Activated CD4-positive, alpha-beta T cell treated with anti-CD3 and anti-CD28 coated beads, Interleukin-2, amount 50 U/mL, for 1 hour (primary cell): ENCODE measurements around the gene VAPB.
"Not testable (repeated sequence)": the region's sequence is repeated elsewhere in the genome, so short reads cannot be mapped to it uniquely, and the experiment has no call there.

Source experiments
- DNase-seq: peaks from one replicate; pipeline ENCODE4 v3.0.0-alpha.2; 2020

VAPB gene

DNA sequence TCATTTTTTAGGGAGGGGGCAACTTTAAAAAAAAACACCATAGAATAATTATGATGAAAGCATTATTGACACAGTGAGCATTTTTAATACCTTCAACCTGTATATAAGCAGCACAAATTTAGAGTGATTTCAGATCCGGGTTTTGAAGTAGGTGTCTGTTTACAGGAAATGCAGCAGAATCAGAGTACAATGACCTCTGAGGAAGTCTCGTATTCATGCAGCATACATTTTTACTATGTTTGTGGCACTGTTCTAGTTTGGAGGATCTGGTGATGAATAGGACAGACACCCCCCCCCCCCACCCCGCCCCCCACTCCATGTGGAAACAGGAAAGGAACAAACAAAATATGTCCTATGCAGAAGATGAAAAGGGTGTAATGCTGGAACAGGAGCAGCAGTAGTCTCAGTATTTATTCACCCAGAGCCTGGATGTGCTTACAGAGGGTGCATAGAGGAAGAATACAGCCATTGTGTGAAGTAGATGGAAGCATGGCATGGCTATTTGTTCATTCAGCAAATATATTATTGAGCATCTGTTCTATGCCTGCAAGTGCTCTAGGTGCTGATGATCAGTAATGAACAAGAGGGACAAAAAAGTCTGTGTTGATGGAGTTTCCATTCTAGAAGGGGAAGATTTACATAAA lies 19.7 kb downstream of the VAPB start:
- no peak for DNase-seq

DNA sequence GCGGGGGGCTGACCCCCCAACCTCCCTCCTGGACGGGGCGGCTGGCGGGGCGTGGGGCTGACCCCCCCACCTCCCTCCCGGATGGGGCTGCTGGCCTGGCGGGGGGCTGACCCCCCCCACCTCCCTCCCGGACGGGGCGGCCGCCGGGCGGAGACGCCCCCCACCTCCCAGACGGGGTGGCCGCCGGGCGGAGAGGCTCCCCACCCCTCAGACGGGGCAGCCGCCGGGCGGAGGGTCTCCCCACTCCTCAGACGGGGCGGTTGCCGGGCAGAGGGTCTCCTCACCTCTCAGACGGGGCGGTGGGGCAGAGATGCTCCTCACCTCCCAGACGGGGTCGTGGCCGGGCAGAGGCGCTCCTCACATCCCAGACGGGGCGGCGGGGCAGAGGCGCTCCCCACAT lies 25.2 kb downstream of the VAPB start:
- DNase-seq: not testable (repeated sequence)

DNA sequence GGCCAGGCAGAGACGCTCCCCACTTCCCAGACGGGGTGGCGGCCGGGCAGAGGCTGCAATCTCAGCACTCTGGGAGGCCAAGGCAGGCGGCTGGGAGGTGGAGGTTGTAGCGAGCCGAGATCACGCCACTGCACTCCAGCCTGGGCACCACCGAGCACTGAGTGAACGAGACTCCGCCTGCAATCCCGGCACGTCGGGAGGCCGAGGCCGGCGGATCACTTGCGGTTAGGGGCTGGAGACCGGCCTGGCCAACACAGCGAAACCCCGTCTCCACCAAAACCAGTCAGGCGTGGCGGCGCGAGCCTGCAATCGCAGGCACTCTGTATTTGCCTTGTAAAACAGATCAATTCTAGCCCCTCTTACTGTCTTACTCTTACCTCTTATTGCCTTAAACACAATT lies 25.8 kb downstream of the VAPB start:
- DNase-seq: not testable (repeated sequence)

DNA sequence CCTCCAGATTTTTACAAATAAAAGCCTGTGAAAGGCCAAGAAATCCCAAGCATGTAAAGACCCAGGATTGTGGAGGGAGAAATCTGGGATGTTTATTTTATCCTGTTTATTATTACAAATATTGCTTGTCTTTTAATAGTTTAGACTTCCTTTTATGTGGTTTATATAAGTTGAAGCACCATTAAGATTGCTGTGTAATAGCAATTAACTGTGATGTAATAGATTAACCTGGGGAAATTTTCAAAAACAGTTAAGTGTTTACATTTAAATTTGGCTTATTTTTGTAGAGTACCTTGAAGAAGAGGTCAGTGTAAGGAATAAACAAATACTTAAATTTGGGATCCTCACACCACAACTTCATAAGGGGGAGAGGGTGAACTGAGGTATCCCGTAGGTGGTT lies 27.0 kb downstream of the VAPB start:
- no peak for DNase-seq

DNA sequence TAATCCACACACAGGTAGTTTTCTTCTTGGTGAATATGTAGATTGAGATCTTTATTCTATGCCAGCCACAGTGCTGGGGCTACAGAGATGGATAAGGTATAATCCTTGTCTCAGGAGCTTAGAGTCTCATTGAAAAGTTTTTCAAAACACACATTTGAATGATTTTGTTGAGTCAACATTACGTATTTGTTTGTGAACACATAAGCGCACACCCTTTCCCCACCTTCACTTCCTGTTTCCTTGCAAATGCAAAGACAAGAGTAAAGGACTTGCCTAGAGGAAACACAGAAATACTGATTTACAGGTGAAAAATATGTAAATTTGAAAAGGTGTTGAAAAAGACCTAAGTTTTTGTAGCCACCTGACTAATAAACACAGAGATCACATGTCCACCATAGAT lies 27.8 kb downstream of the VAPB start:
- no peak for DNase-seq

GRCh38 chr20:58417438-58417837 lies 28.4 kb downstream of the VAPB start:
- no peak for DNase-seq

DNA sequence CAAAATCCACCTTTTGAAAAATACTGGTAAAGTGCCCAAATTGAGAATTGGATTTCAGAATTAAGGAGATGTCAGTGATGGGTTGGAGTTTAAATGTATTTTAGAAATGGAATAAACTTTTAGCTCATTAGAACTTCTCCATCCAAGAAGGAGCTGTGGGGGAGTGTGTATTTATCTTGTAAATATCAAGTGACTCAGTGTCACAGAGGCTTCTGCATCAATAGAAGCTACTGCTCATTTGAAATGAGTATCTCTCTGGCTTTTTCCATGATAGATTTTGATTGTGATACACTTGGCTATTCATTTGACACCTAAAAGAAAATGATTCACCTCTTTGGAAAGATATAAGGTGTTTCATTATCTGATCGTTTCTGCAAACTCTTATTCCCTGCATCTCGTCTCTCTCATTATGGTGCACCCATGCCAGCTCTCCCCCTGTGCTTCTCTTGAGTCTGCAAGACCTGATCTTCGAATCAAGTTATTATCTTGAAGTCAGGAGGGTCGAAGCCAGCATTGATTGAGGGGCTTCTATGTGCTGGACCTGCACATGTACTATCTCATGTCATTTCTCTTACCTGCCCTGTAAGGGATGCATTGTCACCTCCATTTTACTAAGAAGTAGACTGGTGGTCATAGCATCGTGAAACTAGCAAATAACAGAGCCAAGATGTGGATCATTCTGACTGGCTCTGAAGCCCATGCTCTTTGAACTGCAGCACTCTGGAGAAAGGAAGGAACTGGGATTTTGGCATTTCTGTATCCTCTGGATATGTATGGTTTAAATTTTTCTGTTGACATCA lies 30.1 kb downstream of the VAPB start:
- DNase-seq: no peak

- DNase-seq: no peak
Observed at GRCh38 chr20:58420798-58421496, 31.9 kb downstream of the VAPB start.

DNA sequence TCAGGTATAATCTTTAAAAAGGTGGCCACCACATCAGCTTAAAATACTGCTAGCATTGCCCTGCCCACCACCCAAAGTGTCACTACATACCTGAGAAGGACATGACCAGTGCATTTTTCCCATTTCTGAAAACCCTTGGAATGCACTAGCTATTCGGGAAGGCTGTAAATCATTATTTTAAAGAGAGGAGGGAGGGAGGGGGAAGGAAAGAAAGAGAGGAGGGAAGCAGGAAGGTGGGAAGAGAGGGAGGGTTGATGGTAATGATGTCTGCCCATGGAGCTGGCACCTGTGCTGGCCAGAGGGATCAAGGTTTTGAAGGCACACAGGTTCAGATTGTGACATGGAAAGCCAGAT lies 32.4 kb downstream of the VAPB start:
- DNase-seq: no peak

- DNase-seq: no peak
Observed at GRCh38 chr20:58424218-58424969, 35.4 kb downstream of the VAPB start.

GRCh38 chr20:58427571-58427970 lies 38.5 kb downstream of the VAPB start:
- DNase-seq: not testable (repeated sequence)

DNA sequence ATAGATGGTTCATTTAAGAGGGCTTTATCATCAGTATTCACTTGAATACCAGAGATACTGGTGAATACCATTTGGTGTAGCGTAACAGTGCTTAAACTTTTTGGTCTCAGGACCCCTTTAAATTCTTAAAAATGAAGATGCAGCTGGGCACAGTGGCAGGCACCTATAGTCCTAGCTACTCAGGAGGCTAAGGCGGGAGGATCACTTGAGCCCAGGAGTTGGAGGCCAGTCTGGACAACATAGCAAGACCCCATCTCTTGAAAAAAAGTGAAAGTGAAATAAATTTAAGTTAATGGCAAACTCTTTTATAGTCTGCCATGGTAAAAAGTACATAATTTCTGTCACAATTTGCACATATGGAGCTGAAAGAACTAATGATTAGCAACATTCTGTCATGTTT lies 39.3 kb downstream of the VAPB start:
- DNase-seq: no peak

GRCh38 chr20:58429303-58429702 lies 40.3 kb downstream of the VAPB start:
- DNase-seq: no peak

DNA sequence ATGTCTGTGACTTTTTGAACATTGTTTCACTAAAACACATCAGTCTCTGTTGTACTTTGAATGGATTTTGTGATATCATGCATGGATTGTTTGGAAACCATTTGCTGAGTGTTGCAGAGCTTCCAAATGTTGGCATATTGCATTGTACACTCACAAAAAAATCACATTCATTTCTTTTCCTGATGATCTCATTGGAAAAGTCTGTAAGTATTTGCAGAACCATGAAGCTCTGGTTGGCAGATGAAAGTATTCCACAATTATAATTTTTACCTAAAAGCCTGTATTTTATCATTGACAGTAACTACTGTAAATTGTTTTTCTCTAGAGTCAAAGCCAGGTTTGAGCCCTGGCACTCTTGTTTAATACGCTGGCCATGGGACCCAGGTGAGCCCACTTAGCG lies 42.1 kb downstream of the VAPB start:
- no peak for DNase-seq

DNA sequence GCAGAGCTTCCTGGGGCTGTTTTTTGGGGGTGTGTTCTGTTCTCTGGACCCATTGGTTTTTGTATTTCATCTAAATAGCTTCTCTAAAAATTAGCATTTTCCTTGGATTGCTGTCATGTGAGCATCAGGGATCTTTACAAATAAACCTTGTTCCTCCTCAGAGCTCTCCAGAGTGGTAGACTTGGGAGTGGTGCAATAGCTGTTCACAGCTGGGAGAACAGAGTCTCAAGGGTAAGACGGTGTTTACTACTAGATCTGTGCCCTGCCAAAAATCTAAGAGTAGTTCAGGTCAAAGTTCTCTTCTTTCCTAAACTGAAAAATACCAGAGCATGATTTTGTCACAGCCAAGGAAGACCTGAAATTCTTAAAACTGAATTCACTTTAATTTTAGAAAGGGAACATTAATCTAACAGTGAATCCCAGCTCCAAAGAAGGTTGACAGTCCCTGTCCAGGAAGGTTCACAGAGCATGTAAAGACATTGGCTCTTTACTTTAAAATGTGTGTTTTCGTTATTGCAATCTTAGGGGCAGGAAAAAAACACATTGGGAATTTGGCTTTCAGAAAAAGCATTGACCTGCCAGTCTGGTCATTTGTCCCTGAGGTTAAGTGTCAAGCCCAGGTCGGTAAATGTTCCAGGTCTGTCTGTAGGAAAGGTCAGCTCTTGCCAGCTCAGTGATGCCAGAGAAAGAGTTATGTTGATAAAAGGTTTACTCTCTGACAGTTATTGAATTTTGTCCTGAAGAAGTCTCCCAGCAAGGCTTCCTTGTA lies 43.3 kb downstream of the VAPB start:
- DNase-seq: no peak

DNA sequence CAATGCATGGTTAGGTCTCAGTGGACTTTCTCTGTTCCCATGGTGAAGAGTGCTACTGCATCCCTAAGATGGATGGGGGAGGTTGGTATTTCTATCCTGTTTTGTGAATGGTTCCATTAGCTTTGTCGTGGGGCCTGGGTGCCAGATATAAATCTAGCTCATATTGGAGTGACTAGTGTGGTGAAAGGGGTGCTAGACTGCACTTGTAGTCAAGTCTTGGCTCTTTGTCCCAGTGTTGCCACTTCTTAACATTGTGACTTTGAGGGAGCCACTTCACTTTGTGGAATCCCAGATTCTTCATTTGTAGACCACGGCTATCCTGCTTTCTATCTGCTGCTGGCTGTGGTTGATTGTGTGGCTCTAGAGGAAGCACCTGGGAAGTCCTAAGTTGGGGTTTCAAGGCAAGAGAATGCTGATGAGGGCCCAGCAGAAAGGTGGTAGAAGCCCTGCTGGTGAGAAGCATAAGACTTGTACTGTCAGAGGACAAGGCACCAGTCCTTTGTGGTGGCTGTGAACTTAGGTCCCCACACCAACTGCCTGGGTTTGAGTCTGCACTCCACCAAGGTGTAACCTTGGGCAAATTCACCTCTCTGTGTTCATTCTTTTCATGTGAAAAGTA lies 44.1 kb downstream of the VAPB start:
- DNase-seq: no peak

DNA sequence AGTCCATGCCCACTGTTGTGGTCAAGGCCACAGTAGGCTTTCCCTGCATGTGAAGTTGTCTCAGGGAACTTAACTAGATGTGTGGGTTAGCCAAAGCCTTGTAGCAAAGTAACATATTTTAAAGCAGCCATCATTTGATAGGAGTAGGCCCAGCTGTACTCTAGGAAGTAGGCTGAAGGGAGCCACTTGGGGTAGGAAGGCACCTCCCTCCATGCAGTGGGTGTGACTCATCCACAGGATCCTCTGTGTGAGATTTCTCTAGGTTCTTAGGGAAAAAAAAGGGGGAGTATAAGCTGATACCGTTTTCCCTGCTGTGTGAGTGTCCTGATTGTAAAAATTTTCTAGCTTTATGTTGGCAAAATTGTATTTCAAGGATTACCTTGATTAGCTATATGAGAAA lies 44.7 kb downstream of the VAPB start:
- DNase-seq: no peak

- DNase-seq: no peak
Observed at GRCh38 chr20:58434326-58434725, 45.3 kb downstream of the VAPB start.

- no peak for DNase-seq
Observed at GRCh38 chr20:58435237-58435636, 46.2 kb downstream of the VAPB start.

DNA sequence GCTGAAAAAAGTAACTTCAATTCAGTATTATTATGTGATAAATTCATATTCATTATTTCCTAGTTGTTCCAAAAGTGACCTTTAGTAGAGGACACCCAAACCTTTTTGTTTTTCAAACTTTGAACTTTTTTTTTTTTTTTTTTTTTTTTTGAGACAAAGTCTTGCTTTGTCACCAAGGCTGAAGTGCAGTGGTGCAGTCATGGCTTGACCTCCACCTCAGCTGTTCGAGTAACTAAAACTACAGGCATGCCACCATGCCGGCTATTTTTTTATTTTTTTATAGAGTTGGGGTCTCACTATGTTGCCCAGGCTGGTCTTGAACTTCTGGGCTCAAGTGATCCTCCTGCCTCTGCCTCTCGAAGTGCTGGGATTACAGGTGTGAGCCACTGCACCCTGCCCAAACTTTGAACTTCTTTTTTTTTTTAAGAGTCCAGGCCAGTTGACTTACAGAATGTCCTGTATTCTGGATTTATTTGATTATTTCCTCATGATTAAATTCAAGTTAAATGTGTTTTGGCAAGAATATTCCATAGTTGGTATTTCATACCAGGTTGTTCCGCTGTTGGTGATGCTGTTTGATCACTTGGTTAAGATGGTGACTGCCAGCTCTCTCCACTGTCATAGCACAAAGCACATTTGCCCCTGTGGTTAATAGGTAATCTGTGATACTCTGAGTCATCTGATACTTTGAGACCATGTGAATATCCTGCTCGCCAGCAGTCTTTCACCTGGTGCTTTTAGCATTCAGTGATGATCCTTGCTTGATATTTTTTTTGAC lies 48.0 kb downstream of the VAPB start:
- DNase-seq: no peak
